Cardiac muscle cell (in vitro differentiated cells and primary cell): ENCODE measurements around the gene ALB. TPM values are rescaled to one million over a fixed set of nuclear protein-coding genes. Genes with fewer than 3 reads are reported as not detected.

Source experiments
- DNase-seq, 2 donors: peaks; one replicate each; pipeline versions ENCODE4 v3.0.0 to v3.0.0-alpha.2; 2010 to 2017; ENCODE audit warnings: low read depth in 1 of 2, low spot score in 1 of 2
- H3K27ac ChIP-seq: fragments of 200-600 bp; sonication (generic); 2 replicates; pipeline ENCODE4 v1.5.1; 2016
- H3K27me3 ChIP-seq: fragments of 200-600 bp; sonication (generic); 2 replicates; pipeline ENCODE4 v1.6.0; 2016; ENCODE audit warnings: control low read depth
- H3K36me3 ChIP-seq: fragments of 200-600 bp; sonication (generic); 2 replicates; pipeline ENCODE4 v1.5.1; 2016; ENCODE audit warnings: control low read depth
- H3K4me1 ChIP-seq: fragments of 200-600 bp; sonication (generic); 2 replicates; pipeline ENCODE4 v1.8.1; 2017; ENCODE audit warnings: low read depth, mild to moderate bottlenecking, mixed run types
- H3K4me3 ChIP-seq: fragments of 200-600 bp; sonication (generic); 2 replicates; pipeline ENCODE4 v1.5.1; 2016; ENCODE audit warnings: mild to moderate bottlenecking
- H3K9me3 ChIP-seq: fragments of 200-600 bp; sonication (generic); 2 replicates; pipeline ENCODE4 v1.5.1; 2017; ENCODE audit warnings: low read depth, mild to moderate bottlenecking, control low read depth
- CTCF ChIP-seq: IDR thresholded peaks from 2 replicates; pipeline ENCODE4 v1.5.1; 2012; ENCODE audit warnings: low read depth, mild to moderate bottlenecking, low read length
- polyA plus RNA-seq: library from polyadenylated mRNA; unstranded; fragments of >200 nt; fragmentation: Nextera tagmentation; extraction: Ambion mirVana; gene quantifications from 2 replicates; pipeline ENCODE4 v1.2.1, GENCODE V29; 2016
- total RNA-seq: library from RNA; depleted of rRNA; stranded (reverse); fragments of >200 nt; gene quantifications from 2 replicates; pipeline ENCODE4 v1.2.3, GENCODE V29; 2016

Gene ALB
- total and polyA plus RNA-seq, 2 experiments from 2014 or later, result 1.5 to 5.4 TPM

GRCh38 chr4:73404457-73404856 is 370 bp downstream of the ALB start:
- no peak for TF ChIP-seq CTCF
- H3K36me3 ChIP-seq, result no peaks in the 10 kb centered on the region
- no peaks in the 10 kb centered on the region for H3K27me3 ChIP-seq
- H3K4me1 ChIP-seq, result no peaks in the 10 kb centered on the region
- H3K9me3 ChIP-seq, result no peaks in the 10 kb centered on the region
- no peak overlapping the region for H3K4me3 ChIP-seq
- no peak for DNase-seq
- no peak overlapping the region for H3K27ac ChIP-seq

GRCh38 chr4:73405138-73405537 is 1.1 kb downstream of the ALB start:
- Histone ChIP-seq H3K27me3 (no peaks in the 10 kb centered on the region), H3K36me3 (no peaks in the 10 kb centered on the region), H3K4me1 (no peaks in the 10 kb centered on the region), H3K27ac (no peak overlapping the region), H3K4me3 (no peak overlapping the region), H3K9me3 (no peaks in the 10 kb centered on the region)
- no peak for DNase-seq
- TF ChIP-seq CTCF, result no peak

- no peaks in the 10 kb centered on the region for H3K36me3 ChIP-seq
- TF ChIP-seq CTCF, result no peak
- H3K4me1 ChIP-seq, result no peaks in the 10 kb centered on the region
- H3K4me3 ChIP-seq, result no peak overlapping the region
- no peak overlapping the region for H3K27ac ChIP-seq
- DNase-seq, result peak in 1 of 2 donors; percentile 1
- H3K9me3 ChIP-seq, result no peaks in the 10 kb centered on the region
- no peaks in the 10 kb centered on the region for H3K27me3 ChIP-seq
These were observed 2.4 kb downstream of the ALB start for GRCh38 chr4:73406548-73406875.

- H3K4me3 ChIP-seq, result no peak overlapping the region
- no peaks in the 10 kb centered on the region for H3K9me3 ChIP-seq
- no peak for TF ChIP-seq CTCF
- DNase-seq, result no peak
- H3K4me1 ChIP-seq, result no peaks in the 10 kb centered on the region
- no peaks in the 10 kb centered on the region for H3K27me3 ChIP-seq
- no peak overlapping the region for H3K27ac ChIP-seq
- H3K36me3 ChIP-seq, result no peaks in the 10 kb centered on the region
These were observed 3.2 kb downstream of the ALB start for GRCh38 chr4:73407227-73407673.

- Histone ChIP-seq H3K27ac (no peak overlapping the region), H3K9me3 (no peaks in the 10 kb centered on the region), H3K36me3 (no peaks in the 10 kb centered on the region), H3K4me1 (no peaks in the 10 kb centered on the region), H3K4me3 (no peak overlapping the region), H3K27me3 (no peaks in the 10 kb centered on the region)
- TF ChIP-seq CTCF, result no peak
- no peak for DNase-seq
These were observed 4.2 kb downstream of the ALB start for GRCh38 chr4:73408181-73408867.
